ENCODE measurements around the gene MEF2A. TPM values are rescaled to one million over a fixed set of nuclear protein-coding genes. Genes with fewer than 3 reads are reported as not detected.
"Not testable (repeated sequence)": the region's sequence is repeated elsewhere in the genome, so short reads cannot be mapped to it uniquely, and the experiment has no call there.

The MEF2A gene
- total RNA-seq, 1 experiment from 2014 or later: 13.6 TPM

DNA sequence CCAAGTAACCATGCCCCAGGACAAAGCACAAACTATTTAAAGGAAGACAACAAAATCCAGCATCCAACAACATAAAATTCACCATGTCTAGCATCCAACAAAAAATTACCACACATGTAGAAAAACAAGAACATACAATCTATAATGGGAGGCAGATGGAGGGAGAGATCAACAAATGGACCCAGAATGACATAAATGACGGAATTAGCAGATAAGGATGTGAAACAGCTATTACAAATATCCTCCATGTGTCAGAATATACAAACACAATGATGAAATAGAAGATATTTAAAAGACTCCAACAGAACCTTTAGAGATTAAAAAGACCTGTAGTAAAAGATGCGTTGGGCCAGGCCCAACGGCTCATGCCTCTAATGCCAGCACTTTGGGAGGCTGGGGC is 156.6 kb downstream of the MEF2A start:
- DNase-seq: no peak
- H3K4me3 ChIP-seq (ENCODE audit: insufficient read depth, low read depth, low read length): no peak overlapping the region

GRCh38 chr15:99726333-99726732 is 160.5 kb downstream of the MEF2A start:
- no peak for DNase-seq
- Histone ChIP-seq H3K36me3 (replicated peaks; ENCODE audit: control insufficient read depth, insufficient read depth, low read length) (peaks cover 10% of the 10 kb centered on the region; the same call in 1 of the 2 replicates), H3K27me3 (ENCODE audit: control insufficient read depth, insufficient read depth, low read length) (no peaks in the 10 kb centered on the region; the same call in 1 of the 2 replicates), H3K4me3 (ENCODE audit: insufficient read depth, low read depth, low read length) (no peak overlapping the region)

More for the DNA sequence above, 156.6 kb downstream of the MEF2A start:
- Histone ChIP-seq H3K27me3 (ENCODE audit: control insufficient read depth, insufficient read depth, low read length) (no peaks in the 10 kb centered on the region), H3K36me3 (replicated peaks; ENCODE audit: control insufficient read depth, insufficient read depth, low read length) (no peaks in the 10 kb centered on the region)

- no peak for DNase-seq
- Histone ChIP-seq H3K36me3 (replicated peaks; ENCODE audit: control insufficient read depth, insufficient read depth, low read length) (peaks cover 10% of the 10 kb centered on the region; the same call in 1 of the 2 replicates), H3K27me3 (ENCODE audit: control insufficient read depth, insufficient read depth, low read length) (peaks cover 6% of the 10 kb centered on the region), H3K4me3 (ENCODE audit: insufficient read depth, low read depth, low read length) (no peak overlapping the region)
These were observed 161.5 kb downstream of the MEF2A start for GRCh38 chr15:99727330-99727729.

DNA sequence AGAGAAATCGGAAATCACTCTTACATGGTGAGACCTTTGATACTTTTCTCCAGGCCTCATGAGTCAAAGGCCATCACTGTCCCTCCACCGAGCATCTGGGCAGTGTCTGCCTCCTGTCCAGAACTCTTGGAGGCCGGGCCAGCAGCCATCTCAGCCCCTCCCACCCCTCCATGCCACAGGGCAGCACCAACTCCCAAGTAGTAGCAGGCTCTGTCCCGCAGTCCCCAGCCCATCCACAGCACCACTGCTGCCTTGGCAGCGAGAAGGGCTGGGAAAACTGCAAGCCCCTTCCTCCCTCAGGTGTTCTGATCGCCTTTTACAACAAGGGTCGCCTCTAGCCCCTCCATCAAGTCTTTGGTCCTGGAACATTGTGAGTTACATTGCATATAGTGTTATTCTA is 161.9 kb downstream of the MEF2A start:
- H3K27me3 ChIP-seq (ENCODE audit: control insufficient read depth, insufficient read depth, low read length): peaks cover 10% of the 10 kb centered on the region
- H3K4me3 ChIP-seq (ENCODE audit: insufficient read depth, low read depth, low read length): no peak overlapping the region
- no peak for DNase-seq
- H3K36me3 ChIP-seq (replicated peaks; ENCODE audit: control insufficient read depth, insufficient read depth, low read length): peaks cover 10% of the 10 kb centered on the region; the same call in 1 of the 2 replicates

DNA sequence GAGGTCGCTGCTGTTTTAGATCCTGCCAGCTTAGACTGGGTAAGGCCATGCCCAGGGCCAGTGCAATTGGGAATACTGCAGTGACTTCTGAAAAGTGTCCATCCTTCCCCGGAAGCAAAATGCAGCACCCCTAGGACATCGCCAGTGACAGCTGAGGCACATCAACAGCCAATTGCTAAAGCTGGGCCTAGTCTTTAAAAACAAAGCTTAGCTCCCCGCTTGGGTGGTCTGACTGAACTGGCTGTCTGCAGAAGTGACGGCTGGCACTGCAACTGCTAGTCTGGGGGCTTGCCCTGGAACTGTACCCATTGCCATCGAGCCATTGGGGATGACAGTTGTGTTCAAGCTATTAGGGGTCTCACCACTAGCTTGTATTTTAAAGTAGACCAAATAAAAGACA is 163.1 kb downstream of the MEF2A start:
- Histone ChIP-seq H3K36me3 (replicated peaks; ENCODE audit: control insufficient read depth, insufficient read depth, low read length) (peaks cover 10% of the 10 kb centered on the region; the same call in 1 of the 2 replicates), H3K4me3 (ENCODE audit: insufficient read depth, low read depth, low read length) (no peak overlapping the region), H3K27me3 (ENCODE audit: control insufficient read depth, insufficient read depth, low read length) (peaks cover 10% of the 10 kb centered on the region)
- no peak for DNase-seq

DNA sequence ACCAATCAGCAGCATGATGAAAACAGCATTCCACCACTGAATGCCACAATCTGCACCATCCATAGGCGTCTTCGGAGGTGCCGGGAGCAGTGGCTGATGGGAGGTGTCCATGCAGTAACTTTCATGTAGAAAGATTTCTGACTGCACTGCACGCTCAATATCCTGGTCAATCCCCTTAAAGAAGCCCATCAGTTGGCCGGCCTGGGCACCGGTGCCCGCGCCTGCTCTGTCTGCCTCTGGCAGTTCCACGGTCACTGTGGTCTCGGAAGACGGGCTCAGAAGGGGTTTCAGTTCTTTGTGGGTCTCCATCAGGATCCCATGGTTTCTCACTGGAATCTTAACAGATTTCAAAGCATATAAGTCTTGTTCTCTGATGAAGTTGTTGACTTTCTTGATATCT is 163.5 kb downstream of the MEF2A start:
- peaks cover 10% of the 10 kb centered on the region; the same call in 1 of the 2 replicates for H3K36me3 ChIP-seq (replicated peaks; ENCODE audit: control insufficient read depth, insufficient read depth, low read length)
- no peak overlapping the region for H3K4me3 ChIP-seq (ENCODE audit: insufficient read depth, low read depth, low read length)
- no peak for DNase-seq
- peaks cover 10% of the 10 kb centered on the region for H3K27me3 ChIP-seq (ENCODE audit: control insufficient read depth, insufficient read depth, low read length)

GRCh38 chr15:99729920-99730319 is 164.1 kb downstream of the MEF2A start:
- peaks cover 10% of the 10 kb centered on the region; the same call in 1 of the 2 replicates for H3K36me3 ChIP-seq (replicated peaks; ENCODE audit: control insufficient read depth, insufficient read depth, low read length)
- DNase-seq: peak; percentile 78
- no peak overlapping the region for H3K4me3 ChIP-seq (ENCODE audit: insufficient read depth, low read depth, low read length)
- H3K27me3 ChIP-seq (ENCODE audit: control insufficient read depth, insufficient read depth, low read length): peaks cover 10% of the 10 kb centered on the region

DNA sequence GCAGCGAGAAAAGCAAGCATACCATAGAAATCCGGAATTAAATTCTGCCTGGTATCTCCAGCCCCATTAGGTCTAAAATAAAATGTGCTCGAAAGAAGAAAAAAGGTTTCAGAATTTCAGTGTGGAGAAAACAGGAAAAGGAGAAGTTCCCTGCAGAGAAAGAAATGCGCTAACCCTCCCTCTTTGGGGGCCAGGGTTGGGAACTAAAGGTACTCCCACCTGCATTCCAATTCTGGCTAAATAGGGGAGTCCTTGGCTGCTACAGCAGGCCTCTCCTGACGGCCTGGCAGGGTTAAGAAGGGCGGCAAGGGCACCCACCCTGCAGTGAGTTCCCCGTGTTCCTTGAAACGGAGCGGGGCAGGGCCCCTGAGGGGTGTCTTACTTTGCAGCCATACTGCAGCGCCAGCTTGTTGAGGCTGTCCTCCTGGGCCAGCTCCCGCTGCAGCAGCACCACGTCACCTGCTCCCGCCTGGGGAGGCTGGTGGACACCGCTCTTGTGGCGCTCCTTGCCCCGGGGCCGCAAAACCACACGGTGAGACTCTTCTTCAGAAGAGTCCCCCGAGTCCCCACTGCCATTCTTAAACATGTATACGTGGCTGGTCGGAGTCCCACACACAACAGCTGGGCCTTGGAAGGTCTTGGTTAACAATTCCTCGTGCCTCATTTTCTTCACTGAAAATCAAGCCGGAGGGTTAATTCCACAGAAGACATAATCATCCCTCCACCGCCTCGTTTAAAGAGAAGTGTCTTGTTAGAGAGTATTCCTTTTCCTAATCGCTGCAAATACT is 165.7 kb downstream of the MEF2A start:
- DNase-seq: peak; percentile 72
- peak overlapping the region; percentile 6; the same call in 1 of the 2 replicates for H3K4me3 ChIP-seq (ENCODE audit: insufficient read depth, low read depth, low read length)

DNA sequence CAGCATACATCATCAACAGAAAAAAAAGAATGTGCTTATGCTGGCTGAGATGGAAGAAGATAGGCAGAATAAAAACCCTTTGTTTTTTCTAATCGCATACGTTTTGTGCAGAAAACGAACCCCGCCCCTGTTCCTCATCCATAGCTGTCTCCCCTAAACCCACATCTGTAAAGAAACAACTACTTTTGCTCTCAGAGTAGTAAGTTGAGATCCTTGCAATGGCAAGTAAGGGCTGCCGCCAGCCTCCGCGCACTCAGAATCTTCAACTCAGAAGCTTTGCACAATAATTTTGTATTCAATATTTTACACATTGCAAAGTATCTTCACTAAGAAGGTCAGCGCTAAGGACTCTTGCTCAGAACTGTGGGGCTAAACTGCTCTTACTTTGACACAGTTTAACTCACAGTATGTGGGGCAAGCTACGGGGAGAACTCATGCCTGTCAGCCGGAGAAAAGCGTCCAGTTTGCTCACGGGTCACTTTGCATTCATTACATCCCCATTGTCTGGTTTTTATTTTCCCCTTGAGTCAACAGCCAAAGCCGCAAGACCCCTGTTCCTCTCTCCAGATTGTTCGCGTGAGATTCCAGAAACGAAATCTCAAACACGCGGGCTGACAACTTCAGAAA is 166.5 kb downstream of the MEF2A start:
- Histone ChIP-seq H3K36me3 (replicated peaks; ENCODE audit: control insufficient read depth, insufficient read depth, low read length) (peaks cover 10% of the 10 kb centered on the region; the same call in 1 of the 2 replicates), H3K4me3 (ENCODE audit: insufficient read depth, low read depth, low read length) (peak overlapping the region; percentile 75), H3K27me3 (ENCODE audit: control insufficient read depth, insufficient read depth, low read length) (peaks cover 10% of the 10 kb centered on the region)
- DNase-seq: peak; percentile 47

More for the DNA sequence above, 165.7 kb downstream of the MEF2A start:
- Histone ChIP-seq H3K36me3 (replicated peaks; ENCODE audit: control insufficient read depth, insufficient read depth, low read length) (peaks cover 10% of the 10 kb centered on the region; the same call in 1 of the 2 replicates), H3K27me3 (ENCODE audit: control insufficient read depth, insufficient read depth, low read length) (peaks cover 10% of the 10 kb centered on the region)

DNA sequence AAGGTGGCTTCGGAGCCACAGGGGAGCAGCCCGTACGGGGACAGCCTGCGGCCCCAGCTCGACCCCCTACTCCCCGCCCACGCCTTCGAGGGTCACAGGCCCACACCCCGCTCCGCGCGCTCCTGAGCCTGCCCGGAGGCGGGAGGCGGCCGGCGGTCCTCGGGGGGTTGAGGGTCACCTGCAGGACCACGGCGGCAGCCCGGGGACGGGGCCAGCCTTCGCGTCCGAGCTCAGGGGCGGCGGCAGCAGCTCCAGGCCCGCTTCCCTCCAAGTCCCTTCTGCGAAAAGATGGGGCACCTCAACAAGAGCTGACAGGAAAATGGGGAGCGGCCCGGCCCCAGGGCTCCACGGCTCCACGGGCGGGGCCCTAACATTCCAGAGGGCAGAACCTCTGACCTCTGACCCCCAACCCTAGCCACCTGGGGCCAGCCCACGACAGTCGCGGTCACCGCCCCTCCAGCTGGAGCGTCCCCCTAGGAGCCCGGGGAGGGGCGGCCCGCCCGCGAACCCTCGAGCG is 167.0 kb downstream of the MEF2A start:
- no peak for DNase-seq
- Histone ChIP-seq H3K36me3 (replicated peaks; ENCODE audit: control insufficient read depth, insufficient read depth, low read length) (peaks cover 10% of the 10 kb centered on the region; the same call in 1 of the 2 replicates), H3K27me3 (ENCODE audit: control insufficient read depth, insufficient read depth, low read length) (peaks cover 10% of the 10 kb centered on the region), H3K4me3 (ENCODE audit: insufficient read depth, low read depth, low read length) (peak overlapping the region; percentile 75)

DNA sequence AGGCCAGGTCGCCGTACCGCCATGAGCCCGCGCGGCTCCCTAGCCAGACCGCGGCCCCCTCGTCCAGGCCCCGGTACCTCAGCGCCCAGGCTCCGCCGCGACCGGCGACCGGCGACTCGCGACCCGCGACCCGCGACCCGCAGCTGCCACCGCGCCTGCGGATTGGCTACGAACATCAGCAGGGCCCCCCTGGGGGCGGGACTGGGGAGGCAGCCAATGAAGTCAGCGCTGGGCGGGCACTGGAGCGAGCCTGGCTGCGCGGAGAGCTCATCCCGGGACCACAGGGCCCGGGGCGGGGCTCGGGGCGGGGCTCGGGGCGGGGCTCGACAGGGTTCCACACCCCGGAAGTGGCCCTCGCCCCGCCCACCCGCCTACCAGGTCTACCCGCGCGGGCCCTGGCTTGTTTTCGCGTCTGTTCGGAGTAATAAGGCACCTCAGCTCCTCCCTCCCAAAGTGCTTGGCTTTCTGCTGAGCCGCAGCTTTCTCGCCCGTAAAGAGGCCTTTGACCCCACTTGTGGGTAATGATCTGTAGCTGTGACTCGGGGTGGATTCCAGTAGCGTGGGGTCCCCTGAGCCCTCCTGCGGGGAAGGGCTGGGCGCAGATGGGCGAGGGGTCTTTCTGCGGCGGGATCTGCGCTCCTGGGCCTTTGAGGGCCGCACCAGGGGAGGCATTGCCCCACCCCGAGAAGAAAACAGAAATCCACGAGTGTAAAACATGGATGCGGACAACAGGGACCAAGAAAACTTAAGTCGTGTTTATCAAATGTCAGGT is 167.7 kb downstream of the MEF2A start, which contains the start of gene LYSMD4:
TSS of gene LYSMD4 (minus strand) at position 170 of the 772 bp plus-strand sequence. CDS start 1,438 bp downstream, outside the sequence.
- DNase-seq: peak; percentile 99
- H3K27me3 ChIP-seq (ENCODE audit: control insufficient read depth, insufficient read depth, low read length): peaks cover 10% of the 10 kb centered on the region
- peaks cover 8% of the 10 kb centered on the region; the same call in 1 of the 2 replicates for H3K36me3 ChIP-seq (replicated peaks; ENCODE audit: control insufficient read depth, insufficient read depth, low read length)
- peak within 1 kb of the TSS; percentile 75 for H3K4me3 ChIP-seq (ENCODE audit: insufficient read depth, low read depth, low read length)

- not testable (repeated sequence) for DNase-seq; H3K4me3 ChIP-seq (ENCODE audit: insufficient read depth, low read depth, low read length); H3K36me3 ChIP-seq (replicated peaks; ENCODE audit: control insufficient read depth, insufficient read depth, low read length)
- peaks cover 10% of the 10 kb centered on the region for H3K27me3 ChIP-seq (ENCODE audit: control insufficient read depth, insufficient read depth, low read length)
These were observed 168.2 kb downstream of the MEF2A start for GRCh38 chr15:99734040-99734291.

DNA sequence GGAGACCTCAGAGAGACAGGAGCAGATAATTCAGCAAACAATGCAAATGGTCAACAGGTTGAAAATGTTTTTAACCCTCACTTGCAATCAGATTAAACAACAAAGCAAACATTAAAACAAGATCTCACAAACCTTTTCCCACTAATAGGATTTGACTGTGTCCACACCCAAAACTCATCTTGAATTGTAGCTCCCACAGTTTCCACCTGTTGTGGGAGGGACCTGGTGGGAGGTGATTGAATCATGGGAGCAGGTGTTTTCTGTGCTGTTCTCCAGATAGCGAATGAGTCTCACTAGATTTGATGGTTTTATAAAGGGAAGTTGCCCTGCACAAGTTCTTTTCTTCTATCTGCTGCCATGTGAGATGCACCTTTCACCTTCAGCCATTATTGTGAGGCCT is 168.8 kb downstream of the MEF2A start:
- Histone ChIP-seq H3K4me3 (ENCODE audit: insufficient read depth, low read depth, low read length) (no peak overlapping the region), H3K36me3 (replicated peaks; ENCODE audit: control insufficient read depth, insufficient read depth, low read length) (no peaks in the 10 kb centered on the region), H3K27me3 (ENCODE audit: control insufficient read depth, insufficient read depth, low read length) (peaks cover 10% of the 10 kb centered on the region)
- DNase-seq: no peak

DNA sequence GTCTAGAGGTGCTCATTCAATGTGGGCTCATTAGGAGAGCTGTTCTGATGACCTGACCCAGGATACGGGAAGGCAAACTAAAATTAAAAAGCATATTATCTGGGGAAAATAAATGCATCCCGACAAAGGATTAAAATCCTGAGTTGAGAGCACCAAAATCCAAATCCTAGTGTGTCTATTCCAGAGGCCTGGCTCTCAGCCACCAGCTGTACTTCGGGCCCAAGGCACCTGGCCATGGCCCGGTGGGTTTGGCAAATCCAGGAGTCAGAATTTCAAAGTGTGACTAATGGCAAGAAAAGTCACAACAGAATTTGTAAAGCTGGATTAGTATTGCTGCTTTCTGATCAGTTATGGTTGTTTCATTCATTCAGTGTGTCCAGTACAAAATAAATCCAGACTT is 170.1 kb downstream of the MEF2A start:
- Histone ChIP-seq H3K36me3 (replicated peaks; ENCODE audit: control insufficient read depth, insufficient read depth, low read length) (no peaks in the 10 kb centered on the region), H3K27me3 (ENCODE audit: control insufficient read depth, insufficient read depth, low read length) (peaks cover 10% of the 10 kb centered on the region)
- DNase-seq: no peak

More for the DNA sequence above, 170.1 kb downstream of the MEF2A start:
- no peak overlapping the region for H3K4me3 ChIP-seq (ENCODE audit: insufficient read depth, low read depth, low read length)

Measured in H7 (cell line).